Common myeloid progenitor, CD34-positive (primary cell): ENCODE results near the gene C7orf33.
A peak's percentile ranks its signal among the peaks of the same experiment; 100 is the strongest.

Experiments used
- CTCF ChIA-PET: fragments of 350-600 bp; sonication (Branson Sonifier 250); formaldehyde crosslinking; loops from one replicate; lab custom pipeline; 2021; ENCODE audit warnings: antibody characterized with exemption; lab: Charles Lee
- POLR2A ChIA-PET: fragments of 350-600 bp; sonication (Branson Sonifier 250); formaldehyde crosslinking; loops from one replicate; lab custom pipeline; 2021; ENCODE audit warnings: antibody characterized with exemption; lab: Charles Lee
- DNase-seq, 3 donors: peaks; one replicate each; pipeline versions ENCODE4 v3.0.0 to v3.0.0-alpha.2; 2013
- H3K27ac ChIP-seq, 2 experiments: 1 replicate in 1 of 2; 2 replicates in 1 of 2; pipeline ENCODE4 v1.7.0; 2013; ENCODE audit warnings: inconsistent platforms in 2 of 2, low read length in 2 of 2, mild to moderate bottlenecking in 2 of 2, low read depth in 1 of 2, moderate library complexity in 1 of 2; ENCODE audit not compliant: severe bottlenecking in 2 of 2, insufficient read depth in 1 of 2, poor library complexity in 1 of 2
- H3K27me3 ChIP-seq, 5 experiments: replicated peaks in 2 of 5; 1 replicate in 3 of 5; 2 replicates in 2 of 5; pipeline versions ENCODE4 v1.6.1 to v1.7.0; 2013; ENCODE audit warnings: low read length in 4 of 5, mild to moderate bottlenecking in 2 of 5, moderate library complexity in 2 of 5, inconsistent platforms in 1 of 5; ENCODE audit not compliant: insufficient read depth in 5 of 5, control insufficient read depth in 4 of 5
- H3K36me3 ChIP-seq, 4 experiments: 1 replicate in 2 of 4; 2 replicates in 2 of 4; pipeline versions ENCODE4 v1.6.1 to v1.7.0; 2013; ENCODE audit warnings: low read length in 3 of 4, control low read depth in 1 of 4, mild to moderate bottlenecking in 1 of 4; ENCODE audit not compliant: control insufficient read depth in 4 of 4, insufficient read depth in 4 of 4
- H3K4me1 ChIP-seq, 4 experiments: 1 replicate in 3 of 4; 2 replicates in 1 of 4; pipeline versions ENCODE4 v1.6.1 to v1.7.1; 2013; ENCODE audit warnings: low read length in 3 of 4, mild to moderate bottlenecking in 3 of 4, control low read depth in 1 of 4, inconsistent platforms in 1 of 4, moderate library complexity in 1 of 4; ENCODE audit not compliant: control insufficient read depth in 4 of 4, insufficient read depth in 4 of 4; ENCODE audit errors: control extremely low read depth in 1 of 4
- H3K4me3 ChIP-seq, 7 experiments: 1 replicate in 4 of 7; 2 replicates in 3 of 7; pipeline versions ENCODE4 v1.5.1 to v1.7.0; 2013; ENCODE audit warnings: mild to moderate bottlenecking in 7 of 7, low read length in 6 of 7, moderate library complexity in 6 of 7, inconsistent platforms in 2 of 7, low read depth in 2 of 7, control low read depth in 1 of 7; ENCODE audit not compliant: insufficient read depth in 4 of 7, control insufficient read depth in 1 of 7; ENCODE audit errors: extremely low read depth in 1 of 7
- H3K9me3 ChIP-seq, 5 experiments: 1 replicate in 4 of 5; 2 replicates in 1 of 5; pipeline versions ENCODE4 v1.6.1 to v1.7.1; 2013; ENCODE audit warnings: low read length in 4 of 5, mild to moderate bottlenecking in 2 of 5, inconsistent platforms in 1 of 5, low read depth in 1 of 5, moderate library complexity in 1 of 5; ENCODE audit not compliant: control insufficient read depth in 4 of 5, insufficient read depth in 2 of 5; ENCODE audit errors: control extremely low read depth in 1 of 5
- WGBS: methylation state at CpG from one replicate; pipeline ENCODE4 v1.1.5; 2013; ENCODE audit not compliant: insufficient coverage; 5-methylcytosine and 5-hydroxymethylcytosine counted together

The C7orf33 gene

GRCh38 chr7:148609045-148609725, 18.6 kb downstream of the C7orf33 start:
- no CpG with 5 or more reads among the region's 3 CpGs for WGBS
- Histone ChIP-seq H3K36me3 (no peaks in the 10 kb centered on the region), H3K4me1 (no peaks in the 10 kb centered on the region), H3K4me3 (no peak overlapping the region), H3K27me3 (peaks cover 0 to 6% (median 2%) of the 10 kb centered on the region in 5 experiments), H3K27ac (no peak overlapping the region), H3K9me3 (peaks cover 0 to 5% (median 2%) of the 10 kb centered on the region in 5 experiments)
- ChIA-PET POLR2A (no interaction called here), CTCF (interaction anchor here (1.1 to 1.7 kb wide), 3 partner anchors 16 to 90 kb away, joined by 3 to 4 read pairs (median 3); partner anchors contain the start of gene CUL1)
- DNase-seq, result no peak

GRCh38 chr7:148611692-148612091, 21.1 kb downstream of the C7orf33 start:
- no peak overlapping the region for H3K4me3 ChIP-seq
- CTCF ChIA-PET, result no interaction called here
- H3K27ac ChIP-seq, result no peak overlapping the region
- 88% methylated on average over 3 of the region's 4 CpGs for WGBS
- H3K9me3 ChIP-seq, result peaks cover 0 to 5% (median 2%) of the 10 kb centered on the region in 5 experiments
- peaks cover 0 to 11% (median 4%) of the 10 kb centered on the region in 5 experiments for H3K27me3 ChIP-seq
- POLR2A ChIA-PET, result interaction anchor here (0.6 kb wide), 1 partner anchor 225 kb away, joined by 3 read pairs; no protein-coding TSS in a partner anchor
- DNase-seq, result no peak
- H3K4me1 ChIP-seq, result no peaks in the 10 kb centered on the region
- no peaks in the 10 kb centered on the region for H3K36me3 ChIP-seq

- Histone ChIP-seq H3K4me1 (no peaks in the 10 kb centered on the region), H3K27me3 (peaks cover 0 to 11% (median 4%) of the 10 kb centered on the region in 5 experiments), H3K27ac (no peak overlapping the region), H3K36me3 (no peaks in the 10 kb centered on the region), H3K4me3 (no peak overlapping the region), H3K9me3 (peaks cover 0 to 16% (median 5%) of the 10 kb centered on the region in 5 experiments)
- 91% methylated on average over 6 of the region's 6 CpGs for WGBS
- POLR2A ChIA-PET, result no interaction called here
- DNase-seq, result no peak
- CTCF ChIA-PET, result interaction anchor here (1.3 kb wide), 1 partner anchor 9 kb away, joined by 3 read pairs; no protein-coding TSS in a partner anchor
Measured at GRCh38 chr7:148615085-148615730, 24.6 kb downstream of the C7orf33 start.

- CTCF ChIA-PET, result interaction anchor here (0.6 to 0.9 kb wide), 2 partner anchors 13 to 263 kb away, joined by 3 read pairs; partner anchors contain the start of gene EZH2
- peak in 2 of 3 donors; percentile 9 to 26 for DNase-seq
- H3K27me3 ChIP-seq, result no peaks in the 10 kb centered on the region
- peaks cover 0 to 16% (median 5%) of the 10 kb centered on the region in 5 experiments for H3K9me3 ChIP-seq
- no peaks in the 10 kb centered on the region for H3K36me3 ChIP-seq
- POLR2A ChIA-PET, result no interaction called here
- WGBS, result 71% methylated on average over 6 of the region's 6 CpGs
- no peak overlapping the region for H3K4me3 ChIP-seq
- no peak overlapping the region for H3K27ac ChIP-seq
- H3K4me1 ChIP-seq, result peaks cover 0 to 12% (median 0%) of the 10 kb centered on the region in 4 experiments
Measured at GRCh38 chr7:148620749-148621359, 30.3 kb downstream of the C7orf33 start.

GRCh38 chr7:148621563-148621962, 31.0 kb downstream of the C7orf33 start:
- POLR2A ChIA-PET, result no interaction called here
- Histone ChIP-seq H3K36me3 (no peaks in the 10 kb centered on the region), H3K9me3 (peaks cover 0 to 16% (median 5%) of the 10 kb centered on the region in 5 experiments), H3K27me3 (no peaks in the 10 kb centered on the region), H3K4me3 (no peak overlapping the region), H3K27ac (no peak overlapping the region), H3K4me1 (peaks cover 0 to 12% (median 0%) of the 10 kb centered on the region in 4 experiments)
- CTCF ChIA-PET, result interaction anchor here (0.6 to 0.9 kb wide), 3 partner anchors 12 to 341 kb away, joined by 3 read pairs; no protein-coding TSS in a partner anchor
- DNase-seq, result no peak
- WGBS, result no CpG with 5 or more reads among the region's 1 CpG

- no peaks in the 10 kb centered on the region for H3K27me3 ChIP-seq
- no peak overlapping the region for H3K27ac ChIP-seq
- 78% methylated on average over 5 of the region's 8 CpGs for WGBS
- POLR2A ChIA-PET, result no interaction called here
- peak; percentile 14 to 69 (median 60) for DNase-seq
- CTCF ChIA-PET, result interaction anchor here (0.7 to 2.4 kb wide), 3 partner anchors 11 to 59 kb away, joined by 3 to 9 read pairs (median 3); no protein-coding TSS in a partner anchor
- peaks cover 0 to 12% (median 0%) of the 10 kb centered on the region in 4 experiments for H3K4me1 ChIP-seq
- no peak overlapping the region for H3K4me3 ChIP-seq
- H3K36me3 ChIP-seq, result no peaks in the 10 kb centered on the region
- peaks cover 0 to 8% (median 0%) of the 10 kb centered on the region in 5 experiments for H3K9me3 ChIP-seq
Measured at GRCh38 chr7:148622887-148623585, 32.5 kb downstream of the C7orf33 start.
